B cell (primary cell): Measurements from ENCODE around the gene ZG16. TPM values are rescaled to one million over a fixed set of nuclear protein-coding genes. Genes with fewer than 3 reads are reported as not detected.

Experiments used
- ATAC-seq: fragments of 200-7000 bp; cut with Tn5 transposase; one replicate; pipeline ENCODE4 v1.10.0; 2021; ENCODE audit warnings: low read depth, mild to moderate bottlenecking, moderate number of reproducible peaks, moderate library complexity
- CTCF ChIA-PET: fragments of 350-600 bp; sonication (Branson Sonifier 250); formaldehyde crosslinking; loops from one replicate; lab custom pipeline; 2021; ENCODE audit warnings: antibody characterized with exemption, inconsistent platforms; lab: Charles Lee
- POLR2A ChIA-PET: fragments of 350-600 bp; sonication (Branson Sonifier 250); formaldehyde crosslinking; loops from one replicate; lab custom pipeline; 2021; ENCODE audit warnings: antibody characterized with exemption; lab: Charles Lee
- DNase-seq: peaks from one replicate; pipeline ENCODE4 v3.0.0; 2013
- H2AFZ ChIP-seq: 2 replicates; pipeline ENCODE4 v1.6.1; 2012; ENCODE audit warnings: mild to moderate bottlenecking, low read depth, low read length; ENCODE audit not compliant: insufficient read depth, poor library complexity, severe bottlenecking
- H3K27ac ChIP-seq, 2 donors: 1 replicate in 1 of 2; 2 replicates in 1 of 2; pipeline ENCODE4 v1.5.1; 2012 to 2013; ENCODE audit warnings: low read length in 2 of 2, mild to moderate bottlenecking in 2 of 2, moderate library complexity in 1 of 2
- H3K27me3 ChIP-seq, 4 experiments: fragments of 200-600 bp in 1 of 4; sonication (generic) in 1 of 4; replicated peaks in 1 of 4; 1 replicate in 2 of 4; 2 replicates in 2 of 4; pipeline versions ENCODE4 v1.6.1 to v1.7.0; 2013 to 2016; ENCODE audit warnings: low read length in 3 of 4, mild to moderate bottlenecking in 2 of 4, mixed read lengths in 1 of 4, moderate library complexity in 1 of 4; ENCODE audit not compliant: insufficient read depth in 4 of 4, control insufficient read depth in 3 of 4; ENCODE audit errors: control extremely low read depth in 1 of 4
- H3K36me3 ChIP-seq, 2 experiments: replicated peaks in 1 of 2; 1 replicate in 1 of 2; 2 replicates in 1 of 2; pipeline versions ENCODE4 v1.6.1 to v1.7.1; 2013; ENCODE audit warnings: low read length in 1 of 2; ENCODE audit not compliant: insufficient read depth in 2 of 2, control insufficient read depth in 1 of 2; ENCODE audit errors: control extremely low read depth in 1 of 2, extremely low read depth in 1 of 2
- H3K4me1 ChIP-seq, 2 donors: fragments of 200-600 bp in 1 of 2; sonication (generic) in 1 of 2; 1 replicate in 1 of 2; 2 replicates in 1 of 2; pipeline versions ENCODE4 v1.5.1 to v1.6.1; 2013 to 2017; ENCODE audit warnings: low read length in 2 of 2; ENCODE audit not compliant: control insufficient read depth in 2 of 2, insufficient read depth in 2 of 2
- H3K4me2 ChIP-seq: replicated peaks from 2 replicates; pipeline ENCODE3; 2012; ENCODE audit warnings: mild to moderate bottlenecking, low read depth, low read length; ENCODE audit not compliant: poor library complexity, severe bottlenecking
- H3K4me3 ChIP-seq, 5 experiments: fragments of 200-600 bp in 1 of 5; sonication (generic) in 1 of 5; 1 replicate in 3 of 5; 2 replicates in 2 of 5; pipeline versions ENCODE4 v1.5.1 to v1.7.0; 2011 to 2016; ENCODE audit warnings: low read length in 4 of 5, mild to moderate bottlenecking in 4 of 5, low read depth in 2 of 5, control low read depth in 1 of 5, moderate library complexity in 1 of 5; ENCODE audit not compliant: insufficient read depth in 1 of 5; ENCODE audit errors: control extremely low read depth in 1 of 5, extremely low read depth in 1 of 5
- H3K79me2 ChIP-seq: fragments of 200-600 bp; sonication (generic); one replicate; pipeline ENCODE4 v1.6.0; 2016; ENCODE audit warnings: low read length; ENCODE audit not compliant: control insufficient read depth, insufficient read depth
- H3K9ac ChIP-seq: fragments of 200-600 bp; sonication (generic); 2 replicates; pipeline ENCODE4 v1.6.1; 2017; ENCODE audit warnings: mild to moderate bottlenecking, low read length, moderate library complexity
- H3K9me3 ChIP-seq, 3 donors: one replicate each; pipeline versions ENCODE4 v1.6.1 to v1.7.1; 2013; ENCODE audit warnings: low read length in 2 of 3; ENCODE audit not compliant: control insufficient read depth in 2 of 3, insufficient read depth in 1 of 3; ENCODE audit errors: control extremely low read depth in 1 of 3
- H4K20me1 ChIP-seq: 2 replicates; pipeline ENCODE4 v1.6.0; 2012; ENCODE audit warnings: mild to moderate bottlenecking, low read length; ENCODE audit not compliant: insufficient read depth, control insufficient read depth, poor library complexity, severe bottlenecking
- H3K27ac Mint-ChIP-seq: one replicate; pipeline ENCODE4 v1.8.0; 2021; ENCODE audit warnings: mixed read lengths
- H3K27me3 Mint-ChIP-seq: one replicate; pipeline ENCODE4 v1.8.0; 2021; ENCODE audit warnings: mixed read lengths
- H3K4me1 Mint-ChIP-seq: one replicate; pipeline ENCODE4 v1.8.0; 2021; ENCODE audit warnings: mixed read lengths
- H3K4me3 Mint-ChIP-seq: one replicate; pipeline ENCODE4 v1.8.0; 2021; ENCODE audit warnings: mixed read lengths
- H3K9me3 Mint-ChIP-seq: one replicate; pipeline ENCODE4 v1.8.0; 2022; ENCODE audit warnings: mixed read lengths; ENCODE audit not compliant: insufficient read depth
- EZH2 ChIP-seq: IDR thresholded peaks from 2 replicates; pipeline ENCODE4 v1.6.1; 2012; ENCODE audit warnings: borderline replicate concordance, low read depth, mild to moderate bottlenecking, moderate library complexity, low read length; ENCODE audit not compliant: insufficient read depth, poor library complexity, severe bottlenecking
- WGBS: methylation state at CpG from one replicate; pipeline ENCODE4 v1.1.5; 2013; ENCODE audit warnings: missing lambda C conversion rate; ENCODE audit not compliant: insufficient coverage; 5-methylcytosine and 5-hydroxymethylcytosine counted together
- intact Hi-C: fragments of 100-400 bp; cut with micrococcal nuclease; formaldehyde crosslinking; loops from one replicate; pipeline ENCODE4 v1.10.0; 2022
- polyA plus RNA-seq: library from polyadenylated mRNA; depleted of rRNA; stranded (reverse); fragments of >200 nt; gene quantifications from 2 replicates; pipeline ENCODE4 v1.2.3, GENCODE V29; 2012
- total RNA-seq, 2 donors: library from RNA; stranded (reverse); fragments of 120-200 nt in 1 of 2; gene quantifications; 1 replicate in 1 of 2; 2 replicates in 1 of 2; pipeline versions ENCODE4 v1.2.3 to v1.2.4, GENCODE V29; 2013 to 2022
- TF ChIP-seq, protein P1 (sequence below): fragments of 200-600 bp; IDR thresholded peaks from one replicate; pipeline ENCODE4 v1.8.0; 2022; ENCODE audit warnings: antibody characterized with exemption, mild to moderate bottlenecking

ZG16 gene
- total and polyA plus RNA-seq, 2 donors (not counting 1 experiment from before 2014, with no cell fraction given), result 0.06 TPM; not detected in 1

DNA sequence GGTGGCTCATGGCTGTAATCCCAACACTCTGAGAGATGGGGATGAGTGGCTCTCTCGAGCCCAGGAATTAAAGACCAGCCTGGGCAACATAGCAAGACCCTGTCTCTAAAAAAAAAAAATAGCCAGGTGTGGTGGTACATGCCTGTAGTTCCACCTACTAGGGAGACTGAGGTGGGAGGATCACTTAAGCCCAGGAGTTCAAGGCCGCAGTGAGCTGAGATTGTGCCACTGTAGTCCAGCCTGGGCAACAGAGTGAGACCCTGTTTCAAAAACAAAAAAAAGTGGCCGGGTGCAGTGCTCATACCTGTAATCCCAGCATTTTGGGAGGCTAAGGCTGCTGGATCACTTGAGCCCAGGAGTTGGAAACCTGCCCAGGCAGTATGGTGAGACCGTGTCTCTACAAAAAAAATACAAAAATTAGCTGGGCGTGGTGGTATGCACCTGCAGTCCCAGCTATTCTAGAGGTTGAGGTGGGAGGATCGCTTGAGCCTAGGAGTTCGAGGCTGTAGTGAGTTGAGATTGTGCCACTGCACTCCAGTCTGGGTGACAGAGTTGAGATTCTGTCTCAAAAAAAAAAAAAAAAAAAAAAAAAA, 35.3 kb upstream of the ZG16 start:
- TF ChIP-seq, protein P1, sequence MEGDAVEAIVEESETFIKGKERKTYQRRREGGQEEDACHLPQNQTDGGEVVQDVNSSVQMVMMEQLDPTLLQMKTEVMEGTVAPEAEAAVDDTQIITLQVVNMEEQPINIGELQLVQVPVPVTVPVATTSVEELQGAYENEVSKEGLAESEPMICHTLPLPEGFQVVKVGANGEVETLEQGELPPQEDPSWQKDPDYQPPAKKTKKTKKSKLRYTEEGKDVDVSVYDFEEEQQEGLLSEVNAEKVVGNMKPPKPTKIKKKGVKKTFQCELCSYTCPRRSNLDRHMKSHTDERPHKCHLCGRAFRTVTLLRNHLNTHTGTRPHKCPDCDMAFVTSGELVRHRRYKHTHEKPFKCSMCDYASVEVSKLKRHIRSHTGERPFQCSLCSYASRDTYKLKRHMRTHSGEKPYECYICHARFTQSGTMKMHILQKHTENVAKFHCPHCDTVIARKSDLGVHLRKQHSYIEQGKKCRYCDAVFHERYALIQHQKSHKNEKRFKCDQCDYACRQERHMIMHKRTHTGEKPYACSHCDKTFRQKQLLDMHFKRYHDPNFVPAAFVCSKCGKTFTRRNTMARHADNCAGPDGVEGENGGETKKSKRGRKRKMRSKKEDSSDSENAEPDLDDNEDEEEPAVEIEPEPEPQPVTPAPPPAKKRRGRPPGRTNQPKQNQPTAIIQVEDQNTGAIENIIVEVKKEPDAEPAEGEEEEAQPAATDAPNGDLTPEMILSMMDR, result no peak
- no peak for TF ChIP-seq EZH2
- WGBS, result 88% methylated on average over 2 of the region's 7 CpGs
- H3K27ac ChIP-seq, result peak overlapping the region in 1 of 2 donors; percentile 95
- Mint-ChIP-seq H3K27me3 (no peaks in the 10 kb centered on the region), H3K9me3 (no peaks in the 10 kb centered on the region), H3K4me1 (peaks cover 88% of the 10 kb centered on the region), H3K4me3 (no peak overlapping the region), H3K27ac (peak overlapping the region; percentile 74)
- DNase-seq (no peak), ATAC-seq (no peak)
- H3K4me3 ChIP-seq, result peak overlapping the region in 1 of 5 experiments; percentile 100
- no peaks in the 10 kb centered on the region for H3K9me3 ChIP-seq
- H3K27me3 ChIP-seq, result no peaks in the 10 kb centered on the region
- H2AFZ ChIP-seq, result no peak overlapping the region
- ChIA-PET CTCF (interaction anchor here (0.7 to 1.3 kb wide), 2 partner anchors 11 to 57 kb away, joined by 3 to 4 read pairs; no protein-coding TSS in a partner anchor), POLR2A (interaction anchor here (0.6 to 2.7 kb wide), 4 partner anchors 11 to 62 kb away, joined by 4 to 15 read pairs (median 9); no protein-coding TSS in a partner anchor)
- H4K20me1 ChIP-seq, result peaks cover 35% of the 10 kb centered on the region
- peak overlapping the region; percentile 81 for H3K4me2 ChIP-seq
- intact Hi-C loops, result no loop called here
- H3K79me2 ChIP-seq, result peaks cover 75% of the 10 kb centered on the region
- H3K36me3 ChIP-seq, result peaks cover 2 to 43% of the 10 kb centered on the region in 2 experiments
- peaks cover 71 to 85% of the 10 kb centered on the region in 2 donors for H3K4me1 ChIP-seq
- no peak overlapping the region for H3K9ac ChIP-seq

DNA sequence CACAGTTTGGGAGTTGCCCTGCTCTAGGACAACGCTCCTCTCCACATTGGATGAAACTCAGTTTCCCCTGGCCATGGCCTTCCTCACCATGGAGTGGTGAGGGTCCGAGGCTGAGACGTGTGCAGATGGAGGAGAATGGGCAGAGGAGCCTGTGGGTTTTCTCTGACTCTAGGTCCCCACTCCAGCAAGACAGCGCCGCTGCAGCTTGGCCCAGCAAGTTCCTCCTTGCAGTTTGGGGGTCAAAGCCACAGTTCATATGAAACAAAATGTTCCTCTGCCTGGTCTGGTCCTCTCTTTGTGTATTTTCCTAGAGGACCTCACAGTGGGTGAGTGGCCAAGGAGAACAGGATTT, 34.6 kb upstream of the ZG16 start:
- 79% methylated on average over 2 of the region's 5 CpGs for WGBS
- Mint-ChIP-seq H3K27me3 (no peaks in the 10 kb centered on the region), H3K4me1 (peaks cover 83% of the 10 kb centered on the region), H3K27ac (peak overlapping the region; percentile 87), H3K4me3 (peak overlapping the region; percentile 76), H3K9me3 (no peaks in the 10 kb centered on the region)
- H3K4me3 ChIP-seq, result peak overlapping the region; percentile 25 to 100 (median 97)
- H3K4me1 ChIP-seq, result peaks cover 64 to 82% of the 10 kb centered on the region in 2 donors
- peaks cover 35% of the 10 kb centered on the region for H4K20me1 ChIP-seq
- no peak for DNase-seq
- H3K79me2 ChIP-seq, result peaks cover 75% of the 10 kb centered on the region
- H2AFZ ChIP-seq, result no peak overlapping the region
- no peaks in the 10 kb centered on the region for H3K27me3 ChIP-seq
- peaks cover 0 to 5% (median 0%) of the 10 kb centered on the region in 3 donors for H3K9me3 ChIP-seq
- H3K9ac ChIP-seq, result peak overlapping the region; percentile 99
- no peak for ATAC-seq
- H3K36me3 ChIP-seq, result peaks cover 2 to 45% of the 10 kb centered on the region in 2 experiments
- POLR2A ChIA-PET, result interaction anchor here (0.6 to 2.7 kb wide), 4 partner anchors 12 to 62 kb away, joined by 4 to 15 read pairs (median 9); no protein-coding TSS in a partner anchor
- CTCF ChIA-PET, result interaction anchor here (1.3 kb wide), 1 partner anchor 11 kb away, joined by 4 read pairs; no protein-coding TSS in a partner anchor
- H3K27ac ChIP-seq, result peak overlapping the region; percentile 95
- H3K4me2 ChIP-seq, result peak overlapping the region; percentile 81
- intact Hi-C loops, result no loop called here
- no peak for TF ChIP-seq EZH2
- TF ChIP-seq, protein P1, result no peak
